Trophoblast cell (in vitro differentiated cells and primary cell): ENCODE results near the gene DTNB.

Source experiments
- DNase-seq, 2 donors: peaks; one replicate each; pipeline ENCODE4 v3.0.0-alpha.2; 2016
- H2AFZ ChIP-seq: 2 replicates; pipeline ENCODE4 v1.6.1; 2013; ENCODE audit warnings: low read length, moderate library complexity, mild to moderate bottlenecking; ENCODE audit not compliant: insufficient read depth, poor library complexity
- H2AK5ac ChIP-seq: 2 replicates; pipeline ENCODE4 v1.6.1; 2013; ENCODE audit warnings: mild to moderate bottlenecking, low read length
- H2BK120ac ChIP-seq: 2 replicates; pipeline ENCODE4 v1.6.1; 2013; ENCODE audit warnings: low read length, mild to moderate bottlenecking, moderate library complexity; ENCODE audit not compliant: insufficient read depth, poor library complexity
- H2BK12ac ChIP-seq: 2 replicates; pipeline ENCODE4 v1.6.1; 2013; ENCODE audit warnings: mild to moderate bottlenecking, low read length, moderate library complexity
- H2BK5ac ChIP-seq: 2 replicates; pipeline ENCODE4 v1.6.1; 2013; ENCODE audit warnings: low read length, low read depth, moderate library complexity, mild to moderate bottlenecking; ENCODE audit not compliant: poor library complexity
- H3K14ac ChIP-seq: 2 replicates; pipeline ENCODE4 v1.6.1; 2013; ENCODE audit warnings: mild to moderate bottlenecking, low read length
- H3K18ac ChIP-seq: 2 replicates; pipeline ENCODE4 v1.6.1; 2013; ENCODE audit warnings: mild to moderate bottlenecking, low read length
- H3K23ac ChIP-seq: 2 replicates; pipeline ENCODE4 v1.6.1; 2013; ENCODE audit warnings: low read length
- H3K27ac ChIP-seq: 2 replicates; pipeline ENCODE4 v1.5.1; 2013; ENCODE audit warnings: low read depth, mild to moderate bottlenecking, inconsistent platforms, low read length, moderate library complexity
- H3K27me3 ChIP-seq: 2 replicates; pipeline ENCODE4 v1.6.1; 2013; ENCODE audit warnings: inconsistent platforms, mild to moderate bottlenecking, low read length, moderate library complexity; ENCODE audit not compliant: insufficient read depth
- H3K36me3 ChIP-seq, 2 experiments: 1 replicate in 1 of 2; 2 replicates in 1 of 2; pipeline ENCODE4 v1.6.1; 2013; ENCODE audit warnings: low read length in 2 of 2, mild to moderate bottlenecking in 2 of 2, moderate library complexity in 1 of 2; ENCODE audit not compliant: insufficient read depth in 2 of 2, control insufficient read depth in 1 of 2
- H3K4ac ChIP-seq: 2 replicates; pipeline ENCODE4 v1.6.1; 2013; ENCODE audit warnings: low read depth, mild to moderate bottlenecking, low read length, moderate library complexity
- H3K4me1 ChIP-seq, 2 experiments: 1 replicate in 1 of 2; 2 replicates in 1 of 2; pipeline ENCODE4 v1.6.1; 2013; ENCODE audit warnings: low read length in 2 of 2, mild to moderate bottlenecking in 2 of 2, moderate library complexity in 1 of 2; ENCODE audit not compliant: insufficient read depth in 2 of 2, control insufficient read depth in 1 of 2
- H3K4me2 ChIP-seq: 2 replicates; pipeline ENCODE4 v1.6.1; 2013; ENCODE audit warnings: inconsistent platforms, mild to moderate bottlenecking, low read length, moderate library complexity
- H3K4me3 ChIP-seq: 2 replicates; pipeline ENCODE4 v1.5.1; 2013; ENCODE audit warnings: mild to moderate bottlenecking, low read depth, low read length, inconsistent platforms
- H3K79me1 ChIP-seq: one replicate; pipeline ENCODE4 v1.6.1; 2013; ENCODE audit warnings: low read length
- H3K79me2 ChIP-seq: 2 replicates; pipeline ENCODE4 v1.6.1; 2013; ENCODE audit warnings: low read length, mild to moderate bottlenecking; ENCODE audit not compliant: control insufficient read depth, insufficient read depth, poor library complexity
- H3K9ac ChIP-seq: 2 replicates; pipeline ENCODE4 v1.6.1; 2013; ENCODE audit warnings: mild to moderate bottlenecking, low read length
- H3K9me3 ChIP-seq: 2 replicates; pipeline ENCODE4 v1.6.1; 2013; ENCODE audit warnings: low read depth, mild to moderate bottlenecking, control low read depth, inconsistent platforms, low read length; ENCODE audit not compliant: insufficient read depth
- H4K12ac ChIP-seq: 2 replicates; pipeline ENCODE4 v1.6.1; 2013; ENCODE audit warnings: low read depth, mild to moderate bottlenecking, low read length, moderate library complexity
- H4K8ac ChIP-seq: 2 replicates; pipeline ENCODE4 v1.6.1; 2013; ENCODE audit warnings: low read depth, mild to moderate bottlenecking, low read length, moderate library complexity
- H4K91ac ChIP-seq: one replicate; pipeline ENCODE4 v1.6.1; 2013; ENCODE audit warnings: low read depth, mild to moderate bottlenecking, low read length, moderate library complexity
- WGBS: extraction: QIAGEN DNeasy Blood & Tissue Kit; methylation state at CpG from one replicate; pipeline ENCODE4 v1.1.7; 2013; ENCODE audit warnings: missing lambda C conversion rate; ENCODE audit not compliant: insufficient read length, insufficient coverage; ENCODE audit errors: extremely low coverage; 5-methylcytosine and 5-hydroxymethylcytosine counted together

Gene DTNB

DNA sequence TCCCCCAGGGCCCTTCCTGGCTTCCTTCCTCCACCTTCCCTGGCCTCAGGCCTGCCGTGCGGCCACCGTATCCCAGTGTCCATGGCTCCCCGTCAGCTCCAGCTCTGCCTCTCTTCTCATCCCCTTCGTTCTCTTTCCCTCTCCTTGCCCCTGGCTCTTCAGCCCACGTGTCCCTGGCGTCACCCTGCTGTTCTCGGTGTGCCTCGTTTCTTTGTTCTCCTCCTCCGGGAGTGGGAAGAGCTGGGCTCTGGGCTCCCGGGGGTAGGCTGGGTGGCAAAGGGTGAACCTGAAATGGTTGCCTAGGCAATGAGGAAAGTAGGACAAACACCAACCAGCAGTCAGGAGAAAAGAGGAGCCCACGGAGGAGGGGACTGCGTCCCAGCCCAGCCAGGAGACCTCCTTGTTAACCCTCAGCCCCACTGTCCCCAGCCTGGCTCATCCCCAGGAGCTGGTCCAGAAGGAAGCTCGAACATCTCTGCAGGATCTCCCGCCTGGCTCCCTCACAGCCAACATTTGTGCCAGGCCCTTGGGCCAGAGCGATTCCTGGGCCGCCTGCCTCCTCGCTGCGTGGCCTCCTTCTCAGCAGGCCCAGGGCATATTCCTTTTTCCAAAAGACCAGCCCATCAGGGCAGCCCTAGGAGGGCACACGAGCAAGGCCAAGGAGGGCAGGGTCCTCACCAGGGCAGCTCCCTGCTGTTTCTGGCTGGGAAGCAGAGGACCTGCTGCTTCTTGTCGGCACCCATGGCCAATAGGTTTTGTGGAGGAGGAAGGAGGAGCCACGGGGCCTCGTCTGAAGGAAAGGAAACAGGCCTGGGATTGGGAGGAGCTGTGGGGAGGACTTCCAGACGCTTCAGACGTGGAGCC is 300.7 kb downstream of the DTNB start:
- Histone ChIP-seq H3K79me2 (no peaks in the 10 kb centered on the region), H2AK5ac (no peak overlapping the region), H4K8ac (no peak overlapping the region), H3K4me3 (no peak overlapping the region), H3K14ac (no peak overlapping the region), H4K12ac (no peak overlapping the region), H2BK5ac (no peak overlapping the region), H2BK12ac (no peak overlapping the region), H2BK120ac (no peak overlapping the region), H3K4ac (no peak overlapping the region), H3K4me1 (peaks cover 6 to 12% of the 10 kb centered on the region in 2 experiments), H3K18ac (no peak overlapping the region), H3K9me3 (no peaks in the 10 kb centered on the region), H3K79me1 (no peaks in the 10 kb centered on the region), H3K27ac (no peak overlapping the region), H2AFZ (no peak overlapping the region), H3K23ac (no peak overlapping the region), H4K91ac (no peak overlapping the region), H3K9ac (no peak overlapping the region), H3K27me3 (no peaks in the 10 kb centered on the region), H3K36me3 (no peaks in the 10 kb centered on the region), H3K4me2 (no peak overlapping the region)
- DNase-seq: no peak
- no CpG with 5 or more reads among the region's 25 CpGs for WGBS

DNA sequence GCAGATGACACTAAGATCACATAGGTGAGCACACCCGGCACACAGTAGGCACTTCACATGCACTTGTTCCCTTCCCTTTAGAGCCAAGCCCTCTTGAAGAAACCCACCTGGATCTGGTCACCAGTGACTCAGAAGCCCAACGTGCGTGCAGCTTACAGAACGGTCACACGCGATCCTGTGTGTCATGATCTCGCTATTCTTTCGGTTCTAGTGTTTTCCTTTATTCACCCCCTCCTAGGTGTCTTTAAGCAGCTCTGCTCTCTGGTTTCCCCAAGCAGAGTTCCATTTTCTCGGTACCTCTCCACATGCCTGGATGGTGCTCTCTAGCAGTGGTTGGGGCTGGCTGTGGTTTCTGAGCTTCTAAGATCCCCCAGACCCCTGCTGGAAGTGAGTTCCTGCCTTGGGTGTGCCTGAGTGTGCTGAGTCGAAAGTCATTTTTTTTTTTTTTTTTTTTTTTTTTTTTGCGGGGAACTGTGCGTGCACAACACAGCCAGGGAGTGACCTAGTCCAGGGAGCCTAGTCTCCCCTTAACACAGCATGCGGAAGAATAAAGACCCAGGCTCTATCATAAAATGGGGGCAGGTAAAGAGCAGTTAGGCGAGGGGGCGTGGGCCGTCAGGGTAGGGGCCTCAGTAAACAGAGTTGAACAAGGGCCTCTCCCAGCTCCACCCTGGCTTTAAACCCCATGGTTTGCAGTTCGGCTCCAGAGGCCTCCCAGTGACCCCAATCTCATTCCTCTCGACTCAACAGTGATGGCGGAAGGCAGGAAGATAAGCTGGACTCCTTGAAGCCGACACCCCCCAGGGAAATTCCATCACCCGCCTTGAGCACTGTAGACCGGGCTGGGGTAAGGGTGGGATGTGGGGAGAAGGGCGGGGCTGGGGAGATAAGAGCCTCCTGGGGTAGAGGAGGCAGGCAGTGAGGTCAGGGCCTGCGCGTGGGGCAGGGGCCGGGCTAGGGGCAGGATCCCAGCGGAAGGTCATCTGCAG is 301.8 kb downstream of the DTNB start:
- Histone ChIP-seq H2AK5ac (no peak overlapping the region), H3K14ac (no peak overlapping the region), H3K4ac (no peak overlapping the region), H3K36me3 (no peaks in the 10 kb centered on the region), H3K23ac (no peak overlapping the region), H2BK120ac (no peak overlapping the region), H3K4me2 (no peak overlapping the region), H4K91ac (no peak overlapping the region), H3K27ac (no peak overlapping the region), H2BK5ac (no peak overlapping the region), H3K27me3 (no peaks in the 10 kb centered on the region), H3K9ac (no peak overlapping the region), H3K9me3 (no peaks in the 10 kb centered on the region), H2AFZ (no peak overlapping the region), H3K18ac (no peak overlapping the region), H4K8ac (no peak overlapping the region), H2BK12ac (no peak overlapping the region), H3K79me2 (no peaks in the 10 kb centered on the region), H3K4me3 (no peak overlapping the region), H4K12ac (no peak overlapping the region), H3K79me1 (no peaks in the 10 kb centered on the region), H3K4me1 (peaks cover 3 to 6% of the 10 kb centered on the region in 2 experiments)
- WGBS: no CpG with 5 or more reads among the region's 27 CpGs
- no peak for DNase-seq

DNA sequence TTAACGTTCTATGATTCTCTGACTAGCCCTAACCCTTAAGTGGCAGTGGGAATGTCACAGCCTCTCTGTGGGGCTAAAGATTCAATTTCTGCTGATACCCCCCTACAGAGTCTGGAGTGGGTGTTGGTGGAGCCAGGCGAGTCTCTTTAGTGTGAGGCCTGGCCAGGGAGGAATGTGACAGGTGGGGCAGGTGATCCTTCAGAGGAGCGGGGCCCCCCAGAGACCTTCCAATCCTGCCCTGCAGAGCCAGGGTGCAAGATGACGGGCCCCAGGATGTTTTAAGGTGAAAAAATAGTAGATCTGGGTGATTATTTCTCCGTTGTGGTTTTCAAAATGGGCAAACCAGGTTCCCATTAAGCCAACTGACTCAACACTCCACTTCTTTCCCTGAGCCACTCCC is 303.5 kb downstream of the DTNB start:
- Histone ChIP-seq H3K23ac (no peak overlapping the region), H3K9ac (no peak overlapping the region), H4K91ac (no peak overlapping the region), H2BK12ac (no peak overlapping the region), H4K8ac (no peak overlapping the region), H3K36me3 (no peaks in the 10 kb centered on the region), H4K12ac (no peak overlapping the region), H3K14ac (no peak overlapping the region), H2AFZ (no peak overlapping the region), H3K4me1 (no peaks in the 10 kb centered on the region), H3K18ac (no peak overlapping the region), H3K4ac (no peak overlapping the region), H2BK5ac (no peak overlapping the region), H3K27me3 (no peaks in the 10 kb centered on the region), H3K79me2 (no peaks in the 10 kb centered on the region), H3K9me3 (no peaks in the 10 kb centered on the region), H2AK5ac (no peak overlapping the region), H3K4me3 (no peak overlapping the region), H2BK120ac (no peak overlapping the region), H3K79me1 (no peaks in the 10 kb centered on the region), H3K27ac (no peak overlapping the region), H3K4me2 (no peak overlapping the region)
- no peak for DNase-seq
- no CpG with 5 or more reads among the region's 5 CpGs for WGBS

DNA sequence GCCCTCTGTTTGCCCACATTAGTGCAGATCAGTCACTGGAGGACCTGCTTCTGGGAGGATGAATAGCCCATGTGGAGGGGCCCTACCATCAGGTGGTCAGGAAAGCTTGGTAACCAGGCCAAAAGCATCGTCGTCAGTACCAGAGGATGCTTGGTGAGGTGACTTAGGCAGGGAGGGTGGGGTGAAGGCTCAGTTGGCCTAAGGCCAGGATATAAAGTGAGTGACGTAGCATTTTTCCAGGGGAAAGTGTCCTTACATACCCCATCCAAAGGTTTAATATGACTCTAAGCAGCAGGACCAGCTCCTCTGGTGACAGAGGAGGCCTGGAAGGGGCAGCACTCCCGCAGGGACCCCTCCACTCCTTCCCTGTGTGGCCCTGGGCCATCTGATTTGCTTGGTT is 303.9 kb downstream of the DTNB start:
- no peak overlapping the region for H3K4me3 ChIP-seq
- H2AK5ac ChIP-seq: no peak overlapping the region
- H2BK12ac ChIP-seq: no peak overlapping the region
- no peak overlapping the region for H3K18ac ChIP-seq
- H3K27me3 ChIP-seq: no peaks in the 10 kb centered on the region
- no peaks in the 10 kb centered on the region for H3K79me2 ChIP-seq
- no peaks in the 10 kb centered on the region for H3K36me3 ChIP-seq
- no peak overlapping the region for H3K27ac ChIP-seq
- no peak for DNase-seq
- no peaks in the 10 kb centered on the region for H3K9me3 ChIP-seq
- no peak overlapping the region for H3K23ac ChIP-seq
- H4K8ac ChIP-seq: no peak overlapping the region
- H3K14ac ChIP-seq: no peak overlapping the region
- H4K91ac ChIP-seq: no peak overlapping the region
- no peaks in the 10 kb centered on the region for H3K79me1 ChIP-seq
- H2BK120ac ChIP-seq: no peak overlapping the region
- H3K4me1 ChIP-seq: no peaks in the 10 kb centered on the region
- WGBS: no CpG with 5 or more reads among the region's 4 CpGs
- H3K9ac ChIP-seq: no peak overlapping the region
- H3K4ac ChIP-seq: no peak overlapping the region
- no peak overlapping the region for H2AFZ ChIP-seq
- H2BK5ac ChIP-seq: no peak overlapping the region
- H4K12ac ChIP-seq: no peak overlapping the region
- no peak overlapping the region for H3K4me2 ChIP-seq
